GM18519 (cell line): Measurements from ENCODE around the gene ZNF653.
"Not testable (repeated sequence)": the region's sequence is repeated elsewhere in the genome, so short reads cannot be mapped to it uniquely, and the experiment has no call there.

Experiments used
- ATAC-seq: cut with Tn5 transposase; IDR thresholded peaks from one replicate; pipeline ENCODE4 v1.9.1; 2021; ENCODE audit warnings: mild to moderate bottlenecking, moderate library complexity; ENCODE audit not compliant: unreplicated experiment, low FRiP score

Gene ZNF653

DNA sequence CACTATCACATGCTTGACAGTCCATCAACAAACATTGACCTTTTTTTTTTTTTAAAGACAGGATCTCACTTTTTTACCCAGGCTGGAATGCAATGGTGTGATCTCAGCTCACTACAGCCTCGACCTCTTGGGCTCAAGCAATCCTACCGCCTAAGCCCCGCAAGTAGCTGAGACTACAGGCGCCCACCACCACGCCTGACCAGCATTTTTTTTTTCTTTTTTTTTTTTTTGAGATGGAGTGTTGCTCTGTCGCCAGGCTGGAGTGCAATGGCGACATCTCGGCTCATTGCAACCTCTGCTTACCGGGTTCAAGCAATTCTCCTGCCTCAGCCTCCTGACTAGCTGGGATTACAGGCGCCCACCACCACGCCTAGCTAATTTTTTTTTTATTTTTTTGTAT, 46.7 kb downstream of the ZNF653 start:
- not testable (repeated sequence) for ATAC-seq

DNA sequence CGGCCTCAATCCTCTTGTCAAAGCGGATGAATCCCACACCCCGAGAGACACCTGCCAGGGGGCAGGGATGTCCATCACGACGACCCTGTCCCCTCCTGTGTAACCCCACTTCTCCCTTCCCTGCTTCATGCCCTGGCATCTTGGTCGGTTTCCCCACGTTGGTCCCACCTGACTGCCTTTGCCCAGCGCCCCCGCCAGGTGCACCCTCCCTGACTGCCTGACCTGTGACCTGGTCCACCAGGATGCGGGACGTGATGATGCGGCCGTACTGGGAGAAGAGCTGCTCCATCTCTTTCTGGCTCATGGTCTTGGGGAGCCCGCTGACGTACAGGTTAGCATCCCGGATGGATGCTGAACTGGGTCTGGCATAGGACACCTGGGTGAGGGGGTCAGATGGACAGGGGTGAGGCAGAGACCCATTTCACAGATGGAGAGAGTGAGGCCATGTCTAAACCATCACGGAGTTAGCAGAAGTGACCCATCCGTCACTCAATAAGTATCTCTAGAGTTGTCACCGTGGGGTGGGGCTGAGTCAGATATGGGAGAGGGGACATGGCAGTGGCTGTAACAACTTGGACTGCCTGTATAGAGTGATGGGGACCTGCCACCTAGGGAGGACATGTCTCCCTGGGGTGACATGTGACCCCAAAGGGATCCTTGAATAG, 47.3 kb downstream of the ZNF653 start:
- no peak for ATAC-seq

DNA sequence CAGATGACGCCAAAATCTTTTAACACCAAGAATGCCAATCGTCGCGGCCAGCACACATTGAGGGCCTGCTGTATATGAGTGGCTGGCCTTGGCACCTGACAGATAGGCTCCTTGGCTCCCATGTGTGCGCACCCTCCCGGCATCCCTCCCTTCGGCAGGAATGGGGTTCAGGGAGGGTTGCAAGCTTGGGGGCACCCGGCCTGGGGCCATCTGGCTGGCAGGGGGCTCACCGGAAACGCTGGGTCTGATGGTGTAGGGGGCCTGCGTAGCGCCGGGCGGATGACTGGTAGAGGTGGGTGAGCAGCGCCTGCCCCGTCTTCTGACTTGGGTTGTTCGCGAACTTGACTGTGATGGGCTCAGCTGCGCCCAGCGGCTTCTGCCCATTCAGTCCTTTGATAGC, 47.8 kb downstream of the ZNF653 start:
- ATAC-seq, result no peak

DNA sequence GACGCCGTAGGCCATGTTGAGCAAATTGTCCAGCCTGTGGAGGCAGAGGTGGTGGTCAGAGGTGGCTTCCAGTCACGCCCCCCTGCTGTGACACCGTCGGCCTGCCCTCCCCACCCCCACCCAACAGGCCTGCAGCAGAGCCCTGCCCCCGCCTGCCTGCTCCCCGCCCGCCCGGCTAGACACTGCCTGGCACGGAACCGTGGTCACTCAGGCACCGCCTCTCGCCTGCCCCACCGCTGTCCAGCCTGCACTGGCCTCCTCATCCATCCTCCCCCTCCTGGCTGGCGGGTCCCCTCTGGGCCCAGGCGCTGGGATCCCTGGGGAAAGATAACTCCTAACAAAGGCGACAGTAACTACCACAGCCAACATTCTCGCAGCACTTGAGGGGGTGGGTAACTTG, 48.5 kb downstream of the ZNF653 start:
- ATAC-seq, result no peak

DNA sequence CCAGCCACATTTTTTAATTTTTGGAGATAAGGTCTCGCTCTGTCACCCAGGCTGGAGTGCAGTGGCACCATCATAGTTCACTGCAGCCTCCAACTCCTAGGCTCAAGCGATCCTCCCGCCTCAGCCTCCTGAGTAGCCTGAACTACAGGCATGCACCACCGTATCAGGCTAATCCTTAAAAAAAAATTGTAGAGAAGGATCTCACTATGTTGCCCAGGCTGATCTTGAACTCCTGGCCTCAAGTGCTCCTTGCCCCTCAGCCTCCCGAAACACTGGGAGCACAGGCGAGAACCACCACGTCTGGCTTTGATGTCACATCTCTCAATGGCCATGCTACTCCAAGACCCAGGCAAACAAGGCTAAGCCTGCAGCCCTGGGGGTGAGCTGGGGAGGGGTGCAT, 49.0 kb downstream of the ZNF653 start:
- no peak for ATAC-seq

DNA sequence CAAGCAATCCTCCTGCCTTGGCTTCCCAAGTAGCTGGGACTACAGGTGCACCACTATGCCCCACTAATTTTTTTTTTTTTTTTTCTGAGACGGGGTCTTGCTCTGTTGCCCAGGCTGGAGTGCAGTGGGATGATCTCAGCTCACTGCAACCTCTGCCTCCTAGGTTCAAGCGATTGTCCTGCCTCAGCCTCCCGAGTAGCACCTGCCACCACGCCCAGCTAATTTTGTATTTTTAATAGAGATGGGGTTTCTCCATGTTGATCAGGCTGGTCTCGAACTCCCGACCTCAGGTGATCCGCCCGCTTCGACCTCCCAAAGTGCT, 50.4 kb downstream of the ZNF653 start:
- ATAC-seq, result not testable (repeated sequence)

DNA sequence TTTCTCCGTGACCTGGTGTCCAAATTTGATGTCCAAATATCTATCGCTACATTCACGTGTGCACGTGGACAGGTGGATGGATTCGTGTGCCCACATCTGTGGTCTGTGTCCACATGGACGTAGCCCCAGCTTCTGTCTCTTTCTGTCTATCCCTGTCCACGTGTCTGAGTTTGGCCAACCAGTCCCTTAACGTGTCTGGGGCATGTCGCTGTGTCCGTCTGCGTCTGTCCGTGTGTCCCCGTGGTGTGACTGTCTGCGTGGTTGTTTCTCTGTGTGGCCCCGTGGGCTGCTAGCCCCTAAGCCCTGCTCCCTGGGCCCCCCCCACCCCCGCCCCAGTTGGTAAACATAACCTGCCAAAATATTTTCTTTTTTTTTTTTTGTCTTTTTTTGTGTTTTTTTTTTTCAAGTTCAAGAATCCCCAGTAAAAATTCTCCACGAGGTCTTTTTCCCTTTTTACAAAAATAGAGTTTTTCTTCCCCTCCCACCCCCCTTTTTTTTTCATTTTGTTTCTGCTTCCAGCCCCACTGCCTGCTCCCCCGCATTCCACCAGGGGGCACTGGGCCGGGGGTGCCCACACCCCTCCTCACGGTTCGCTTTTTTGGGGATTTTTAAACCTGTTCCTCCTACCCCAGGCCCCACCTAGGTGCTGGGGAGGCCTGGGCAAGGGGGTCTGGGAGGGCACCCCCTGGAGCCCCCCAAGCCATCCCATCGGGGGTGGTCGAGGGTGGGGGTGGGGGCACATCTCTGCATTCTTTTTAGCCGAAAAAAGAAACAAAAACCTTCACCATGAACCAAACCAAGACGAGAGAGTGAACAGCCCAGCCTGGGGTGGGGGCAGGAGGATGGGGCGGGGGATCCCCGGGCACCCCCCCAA, 51.9 kb downstream of the ZNF653 start:
- no peak for ATAC-seq

DNA sequence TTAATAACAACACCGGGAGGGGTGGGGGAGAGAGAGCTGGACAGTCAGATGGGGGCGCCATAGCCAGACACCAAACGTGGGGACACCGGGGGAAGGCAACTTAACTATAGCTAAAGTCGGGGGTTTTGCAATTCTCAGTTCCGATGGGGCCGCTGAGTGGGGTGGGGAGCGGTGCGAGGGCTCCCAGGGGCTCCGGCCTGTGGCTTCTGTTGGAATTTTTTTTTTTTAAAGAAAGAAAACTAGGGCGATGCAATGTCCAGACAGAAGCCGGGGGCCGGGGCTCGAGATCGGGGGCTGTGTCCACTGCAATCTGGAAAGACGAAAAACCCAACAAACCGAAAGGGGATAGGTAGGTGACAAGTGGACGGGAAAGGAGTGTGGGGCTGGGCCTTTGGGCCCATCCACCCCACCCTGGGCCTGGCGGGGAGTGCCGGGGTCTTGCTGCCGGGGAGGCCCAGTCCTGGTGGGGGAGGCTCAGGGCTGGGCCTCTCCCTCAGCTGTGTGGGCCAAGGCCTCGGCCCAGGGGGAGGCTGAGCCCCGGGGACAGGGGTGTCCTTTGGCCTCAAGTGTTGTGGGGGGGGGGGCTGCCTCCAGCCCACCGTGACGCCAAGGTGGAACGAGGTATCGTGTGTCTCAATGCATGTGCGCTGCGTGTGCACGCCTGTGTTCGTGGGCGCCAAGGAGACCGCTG, 52.9 kb downstream of the ZNF653 start:
- ATAC-seq, result no peak

DNA sequence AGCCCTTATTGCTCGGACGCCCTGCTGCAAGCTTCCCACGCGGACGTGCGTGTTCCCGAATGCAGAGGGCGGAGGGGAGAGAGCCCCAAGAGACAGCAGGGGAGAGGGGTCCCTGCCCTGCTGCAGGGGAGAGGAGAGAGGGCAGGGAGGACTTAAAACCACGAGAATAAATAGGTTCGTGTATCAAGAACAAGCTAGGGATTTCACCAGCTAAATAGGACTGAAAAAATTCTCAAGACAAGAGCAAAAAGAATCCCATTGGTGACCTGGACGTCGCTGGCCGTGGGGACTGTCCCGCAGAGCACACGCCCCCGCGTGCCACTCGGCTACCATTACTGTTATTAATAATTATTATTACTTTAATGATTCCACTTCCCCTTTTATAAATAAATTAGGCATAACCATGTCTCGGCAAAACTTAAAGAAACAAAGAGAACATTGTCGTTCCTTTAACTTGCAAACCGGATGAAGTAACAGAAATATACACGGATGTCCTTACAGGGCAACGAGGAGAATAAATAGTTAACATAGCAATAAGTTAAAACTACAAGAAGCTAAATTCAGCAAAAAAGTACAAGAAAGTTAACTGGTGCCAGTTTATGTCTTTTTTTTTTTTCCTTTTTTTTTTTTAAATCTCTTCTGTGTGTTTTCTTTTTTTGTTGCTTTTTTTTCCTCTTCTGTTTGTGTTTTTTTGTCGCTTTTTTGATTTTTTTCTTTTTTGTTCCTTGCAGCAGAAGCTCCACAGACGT, 53.6 kb downstream of the ZNF653 start:
- no peak for ATAC-seq

DNA sequence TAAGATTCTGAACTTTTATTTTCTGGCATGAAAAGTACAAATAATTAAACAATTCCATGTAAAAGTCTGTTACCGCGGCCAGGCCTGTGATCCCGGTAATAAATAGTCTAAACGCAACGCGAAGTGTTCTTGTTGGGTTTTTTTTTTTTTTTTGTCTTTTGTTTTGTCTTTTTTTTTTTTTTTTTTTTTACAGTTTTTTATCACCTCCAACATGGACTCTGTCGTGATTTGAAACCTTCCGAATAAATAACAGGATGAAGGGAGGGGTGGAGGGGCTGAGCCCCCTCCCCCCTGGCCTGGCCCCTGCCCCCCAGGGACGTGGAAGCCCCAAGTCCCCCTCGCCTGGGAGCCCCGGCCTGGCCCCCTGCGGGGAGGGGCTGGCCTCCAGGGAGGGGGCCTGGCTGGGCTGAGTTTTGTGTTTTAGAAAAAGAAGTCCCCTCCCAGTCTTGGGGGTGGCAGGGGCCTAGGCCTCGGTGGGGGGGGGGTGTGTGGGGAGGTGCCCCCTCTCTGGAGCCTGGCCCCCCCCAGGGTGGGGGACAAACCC, 54.2 kb downstream of the ZNF653 start:
- ATAC-seq, result no peak

DNA sequence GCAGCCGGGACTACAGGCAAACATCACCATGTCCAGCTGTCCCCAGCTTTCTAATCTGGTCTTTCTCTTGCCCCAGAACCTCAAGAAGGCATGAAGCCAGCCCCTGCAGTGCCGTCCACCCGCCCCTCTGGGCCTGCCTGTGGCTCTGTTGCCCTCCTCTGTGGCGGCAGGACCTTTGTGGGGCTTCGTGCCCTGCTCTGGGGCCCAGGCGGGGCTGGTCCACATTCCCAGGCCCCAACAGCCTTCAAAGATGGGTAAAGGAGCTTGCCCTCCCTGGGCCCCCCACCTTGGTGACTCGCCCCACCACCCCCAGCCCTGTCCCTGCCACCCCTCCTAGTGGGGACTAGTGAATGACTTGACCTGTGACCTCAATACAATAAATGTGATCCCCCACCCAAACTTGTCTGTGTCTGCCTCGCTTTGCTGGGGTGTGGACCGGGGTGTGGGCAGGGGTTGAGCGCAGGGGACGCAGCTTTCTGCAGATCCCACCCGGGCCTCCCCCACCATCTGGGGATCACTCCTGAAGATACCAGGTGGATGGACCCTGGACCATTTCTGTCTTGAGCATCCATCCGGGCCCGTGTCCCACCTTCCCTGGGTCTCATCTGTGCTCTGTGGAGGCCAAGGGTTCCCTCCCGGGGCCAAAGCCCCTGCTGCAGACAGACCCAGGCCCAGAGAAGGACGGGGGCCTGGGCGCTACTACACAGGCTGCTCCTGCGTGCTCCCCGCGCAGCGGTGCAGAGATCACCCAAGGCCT, 54.9 kb downstream of the ZNF653 start:
- no peak for ATAC-seq

DNA sequence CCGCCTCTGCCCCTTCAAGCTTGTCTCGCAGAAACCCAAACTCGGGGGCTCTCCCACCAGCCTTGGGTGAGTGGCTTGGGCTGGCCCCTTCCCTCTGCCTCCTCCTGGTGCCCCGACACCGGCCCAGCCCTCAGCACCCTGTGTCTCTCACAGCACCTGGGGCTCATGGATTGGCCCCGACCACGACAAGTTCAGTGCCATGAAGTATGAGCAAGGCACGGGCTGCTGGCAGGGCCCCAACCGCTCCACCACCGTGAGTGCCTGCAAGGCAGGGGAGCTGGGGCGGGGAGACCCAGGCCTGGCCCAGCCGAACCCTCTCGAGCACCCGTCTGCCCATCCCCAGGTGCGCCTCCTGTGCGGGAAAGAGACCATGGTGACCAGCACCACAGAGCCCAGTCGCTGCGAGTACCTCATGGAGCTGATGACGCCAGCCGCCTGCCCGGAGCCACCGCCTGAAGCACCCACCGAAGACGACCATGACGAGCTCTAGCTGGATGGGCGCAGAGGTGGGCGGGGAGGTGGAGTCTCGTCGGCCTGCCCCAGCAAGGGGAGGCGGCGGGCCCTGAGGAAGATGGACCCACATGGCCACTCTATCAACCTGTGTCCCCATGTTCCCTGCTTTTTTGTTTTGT, 56.6 kb downstream of the ZNF653 start:
- ATAC-seq, result no peak

DNA sequence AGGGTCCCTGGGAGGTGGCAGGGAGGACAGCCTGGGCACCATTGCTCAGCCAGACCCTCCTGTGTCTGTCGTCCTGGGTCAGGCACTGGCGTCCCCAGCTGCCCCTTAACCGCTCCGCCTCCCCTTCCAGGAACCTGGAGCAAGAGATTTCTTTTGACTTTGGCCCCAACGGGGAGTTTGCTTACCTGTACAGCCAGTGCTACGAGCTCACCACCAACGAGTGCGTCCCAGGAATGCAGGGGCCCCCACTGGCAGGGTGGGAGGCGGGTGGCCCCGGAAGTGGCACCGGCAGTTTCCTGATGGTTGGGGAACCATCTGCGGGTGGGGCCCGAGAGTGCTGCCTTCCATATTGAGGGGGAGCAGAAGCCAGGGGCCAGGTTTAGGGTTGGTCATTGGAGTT, 57.2 kb downstream of the ZNF653 start:
- ATAC-seq, result no peak

DNA sequence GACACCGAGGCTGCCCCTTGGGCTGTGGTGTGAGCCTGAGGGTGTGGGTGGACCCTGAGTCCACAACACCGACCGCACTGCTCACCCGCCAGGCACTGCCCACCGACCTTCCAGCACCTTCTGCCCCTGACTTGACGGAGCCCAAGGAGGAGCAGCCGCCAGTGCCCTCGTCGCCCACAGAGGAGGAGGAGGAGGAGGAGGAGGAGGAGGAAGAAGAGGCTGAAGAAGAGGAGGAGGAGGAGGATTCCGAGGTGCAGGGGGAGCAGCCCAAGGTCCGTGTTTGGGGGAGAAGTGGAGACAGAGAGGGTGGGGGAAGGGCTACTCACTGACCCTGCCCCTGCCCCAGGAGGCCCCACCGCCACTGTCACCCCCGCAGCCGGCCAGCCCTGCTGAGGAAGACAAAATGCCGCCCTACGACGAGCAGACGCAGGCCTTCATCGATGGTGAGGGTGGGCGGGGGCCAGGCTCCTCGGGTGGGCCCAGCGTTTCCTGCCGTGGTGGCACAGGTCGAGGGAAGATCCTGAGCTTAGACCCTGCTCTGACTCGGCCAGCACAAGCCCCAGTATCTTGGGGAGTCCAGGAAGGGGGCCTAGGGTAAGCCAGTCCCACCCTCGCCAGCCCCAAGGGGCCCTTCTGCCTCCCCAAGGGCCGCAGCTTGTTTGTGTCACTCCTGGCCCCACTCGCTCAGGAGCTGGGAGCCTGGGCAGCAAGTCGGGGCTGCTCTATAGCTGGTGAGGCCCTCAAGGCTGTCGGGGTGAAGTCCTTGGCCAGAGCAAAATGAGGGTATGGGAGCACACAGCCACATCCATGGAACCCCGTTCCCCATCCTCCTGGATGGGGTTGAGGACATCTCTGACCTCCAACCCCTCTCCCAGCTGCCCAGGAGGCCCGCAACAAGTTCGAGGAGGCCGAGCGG, 58.0 kb downstream of the ZNF653 start:
- ATAC-seq, result no peak

DNA sequence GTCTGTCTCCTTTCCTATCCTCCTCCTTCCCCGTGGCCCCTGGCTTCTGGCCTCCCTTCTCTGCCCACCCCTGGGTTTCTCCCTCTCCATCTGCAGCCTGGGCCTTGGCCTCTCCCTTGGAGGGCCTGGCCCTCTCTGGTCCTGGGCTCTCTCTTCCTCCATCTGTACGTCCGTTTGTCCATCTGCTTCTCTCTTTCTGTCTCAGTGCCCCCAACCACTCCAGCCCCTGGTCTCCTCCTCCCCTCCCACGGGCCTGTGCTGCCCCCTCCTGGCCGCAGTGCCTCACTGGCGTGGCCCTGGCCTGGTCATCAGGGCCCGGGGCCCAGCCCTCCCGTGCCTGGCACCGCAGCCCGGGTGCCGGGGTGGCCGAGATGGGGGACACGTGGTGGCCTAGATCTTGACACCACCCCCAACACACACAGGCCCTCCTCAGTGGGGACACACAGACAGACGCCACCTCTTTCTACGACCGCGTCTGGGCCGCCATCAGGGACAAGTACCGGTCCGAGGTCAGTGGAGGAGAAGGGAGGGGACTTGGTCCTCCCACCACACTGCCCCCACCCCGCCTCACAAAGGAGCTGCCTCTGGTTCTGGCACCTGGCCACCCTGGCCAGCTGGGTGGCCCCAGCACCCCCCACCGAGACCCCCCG, 58.9 kb downstream of the ZNF653 start:
- ATAC-seq, result no peak

DNA sequence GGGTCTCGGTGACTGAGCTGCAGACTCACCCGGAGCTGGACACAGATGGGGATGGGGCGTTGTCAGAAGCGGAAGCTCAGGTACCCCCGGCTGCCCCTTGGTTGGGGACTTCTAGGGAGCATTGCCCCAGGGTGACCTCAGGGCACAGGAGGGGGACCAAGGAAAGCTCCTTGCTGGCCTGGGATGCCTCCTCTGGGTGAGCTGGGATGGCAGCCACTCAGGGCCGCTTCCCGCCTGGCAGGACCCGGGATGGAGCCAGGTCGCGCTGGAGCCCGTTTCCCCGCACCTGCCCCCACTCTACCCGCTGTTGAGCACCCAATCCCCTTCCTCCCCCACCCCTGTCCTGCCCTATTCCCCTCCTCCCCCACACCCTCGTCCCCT, 59.4 kb downstream of the ZNF653 start:
- ATAC-seq, result no peak

DNA sequence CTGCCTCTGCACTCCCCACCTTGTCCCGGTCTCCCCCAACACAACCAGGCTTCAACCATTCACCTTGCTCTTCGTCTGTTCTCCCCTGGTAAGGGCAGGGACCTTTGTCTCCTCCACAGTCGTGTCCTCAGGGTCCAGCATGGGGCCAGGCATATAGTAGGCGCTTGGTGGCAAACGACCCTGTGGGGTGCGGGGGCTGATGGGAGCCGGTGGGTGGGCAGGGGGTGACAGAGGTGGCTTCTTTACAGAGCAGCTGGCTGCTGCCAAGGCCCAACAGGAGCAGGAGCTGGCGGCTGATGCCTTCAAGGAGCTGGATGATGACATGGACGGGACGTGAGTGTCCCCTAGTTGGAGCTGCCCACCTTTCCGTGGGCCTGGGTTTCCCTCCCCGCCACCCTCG, 60.5 kb downstream of the ZNF653 start:
- no peak for ATAC-seq

DNA sequence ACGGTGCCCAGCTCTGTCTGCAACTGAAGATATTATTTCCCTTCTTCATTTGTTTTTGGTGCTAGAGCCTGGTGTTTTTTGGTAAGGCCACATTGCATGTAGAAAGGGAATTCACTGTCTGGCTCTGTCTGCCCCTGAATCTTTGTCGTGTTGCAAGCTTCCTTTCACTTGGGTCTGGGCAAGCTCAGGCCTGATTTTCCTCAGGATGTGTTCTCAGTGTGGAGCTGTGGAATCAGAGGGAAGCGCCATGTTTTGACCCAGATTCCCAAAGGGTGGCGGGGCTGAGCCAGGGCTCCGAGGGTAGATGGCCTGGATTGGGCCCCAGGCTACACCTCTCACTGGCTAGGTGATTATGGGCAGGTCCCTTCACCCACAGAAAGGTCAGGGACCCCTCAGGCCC, 61.6 kb downstream of the ZNF653 start:
- ATAC-seq, result no peak
